ENCODE data around the gene PLEKHM1. TPM values are rescaled to one million over a fixed set of nuclear protein-coding genes. Genes with fewer than 3 reads are reported as not detected.

The PLEKHM1 gene
- total and polyA plus RNA-seq, 2 of the 4 experiments (the other 2 are of a cell fraction): 4.7 to 16.4 TPM

- Histone ChIP-seq H3K23ac (ENCODE audit: low read depth, low read length) (no peak overlapping the region), H4K8ac (ENCODE audit: low read depth in 2 of 2, low read length in 2 of 2) (no peak overlapping the region), H3K27me3 (ENCODE audit: control insufficient read depth, insufficient read depth, low read length) (peaks cover 1% of the 10 kb centered on the region; the same call in 1 of the 2 replicates), H2BK20ac (ENCODE audit: low read depth, low read length) (no peak overlapping the region), H3K27ac (ENCODE audit: insufficient read depth, low read length) (no peak overlapping the region), H3K9me1 (ENCODE audit: insufficient read depth, low read length) (no peaks in the 10 kb centered on the region; the same call in 1 of the 2 replicates), H3K18ac (ENCODE audit: low read depth, low read length) (no peak overlapping the region), H3K79me1 (ENCODE audit: low read depth in 1 of 2, low read length in 2 of 2) (no peaks in the 10 kb centered on the region), H3K9ac (ENCODE audit: low read depth, low read length) (no peak overlapping the region), H3K4me3 (ENCODE audit: insufficient read depth, low read depth, low read length) (no peak overlapping the region), H4K5ac (ENCODE audit: low read depth, low read length) (no peak overlapping the region), H3K4me1 (ENCODE audit: control insufficient read depth, insufficient read depth, low read length) (no peaks in the 10 kb centered on the region; the same call in 1 of the 2 replicates), H3K9me3 (ENCODE audit: control insufficient read depth, insufficient read depth, low read length) (no peaks in the 10 kb centered on the region), H4K91ac (ENCODE audit: insufficient read depth, low read depth, low read length) (no peak overlapping the region), H3K36me3 (ENCODE audit: control insufficient read depth, insufficient read depth, low read length) (peaks cover 22% of the 10 kb centered on the region), H3K4me2 (ENCODE audit: low read depth, low read length) (no peak overlapping the region), H2AK5ac (ENCODE audit: low read depth, low read length) (no peak overlapping the region), H2BK15ac (ENCODE audit: low read depth, low read length) (no peak overlapping the region), H3K14ac (replicated peaks; ENCODE audit: low read depth, low read length) (no peak overlapping the region), H2BK120ac (ENCODE audit: low read depth, low read length) (no peak overlapping the region), H3K56ac (ENCODE audit: extremely low read depth, insufficient read depth, low read length) (no peak overlapping the region), H2AK9ac (replicated peaks; ENCODE audit: low read depth, low read length, poor library complexity) (peak overlapping the region; percentile 23), H4K20me1 (ENCODE audit: insufficient read depth, low read length) (peaks cover 7% of the 10 kb centered on the region; the same call in 1 of the 2 replicates), H3K4ac (ENCODE audit: low read depth, low read length) (no peak overlapping the region), H2AFZ (replicated peaks; ENCODE audit: low read length, poor library complexity) (peak overlapping the region; percentile 41), H2BK5ac (ENCODE audit: low read depth, low read length, poor library complexity, severe bottlenecking) (no peak overlapping the region)
- 81% methylated on average over 7 of the region's 30 CpGs; no CpG with 5 or more reads in 1 of the 2 experiments for WGBS, 2 experiments (ENCODE audit: extremely low coverage in 2 of 2, insufficient read length in 1 of 2)
- dilution Hi-C loops (cut with HindIII; ENCODE audit: low sequenced_read_pairs, unreplicated experiment) (no loop called here), intact Hi-C loops (cut with micrococcal nuclease) (no loop called here), in situ Hi-C loops (cut with MboI; ENCODE audit: low sequenced_read_pairs) (no loop called here)
- peak; percentile 69 for ATAC-seq (ENCODE audit: low read depth)
- BruUV-seq (replicated peaks): no TSS peak
- no peak for TF ChIP-seq USF2 (IDR thresholded peaks at IDR 0.05; ENCODE audit: low read depth, low read length)
- no peak for DNase-seq
- CTCF ChIA-PET: no interaction called here
- POLR2A ChIA-PET (ENCODE audit: unreplicated experiment): no interaction called here
Measured at GRCh38 chr17:45437465-45438283, 52.8 kb downstream of the PLEKHM1 start.
